Activated CD8-positive, alpha-beta memory T cell treated with anti-CD3 and anti-CD28 coated beads, Interleukin-2, amount 50 U/mL, for 1 hour (primary cell): ENCODE results near the gene TREM1.
"Not testable (repeated sequence)": the region's sequence is repeated elsewhere in the genome, so short reads cannot be mapped to it uniquely, and the experiment has no call there.

Experiments used
- DNase-seq: peaks from one replicate; pipeline ENCODE4 v3.0.0-alpha.2; 2020; ENCODE audit errors: extremely low read depth

TREM1 gene

DNA sequence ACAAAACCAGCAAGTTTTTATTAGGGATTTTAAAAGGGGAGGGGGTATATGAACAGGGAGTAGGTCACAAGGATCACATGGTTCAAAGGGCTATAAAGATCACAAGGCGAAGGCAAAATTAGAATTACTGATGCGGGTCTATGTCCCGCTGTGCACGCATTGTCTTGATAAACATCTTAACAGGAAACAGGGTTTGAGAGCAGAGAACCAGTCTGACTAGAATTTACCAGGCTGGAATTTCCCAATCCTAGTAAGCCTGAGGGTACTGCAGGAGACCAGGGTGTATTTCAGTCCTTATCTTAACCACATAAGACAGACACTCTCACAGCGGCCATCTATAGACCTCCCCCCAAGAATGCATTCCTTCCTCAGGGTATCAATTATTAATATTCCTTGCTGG is 10.8 kb upstream of the TREM1 start:
- not testable (repeated sequence) for DNase-seq

DNA sequence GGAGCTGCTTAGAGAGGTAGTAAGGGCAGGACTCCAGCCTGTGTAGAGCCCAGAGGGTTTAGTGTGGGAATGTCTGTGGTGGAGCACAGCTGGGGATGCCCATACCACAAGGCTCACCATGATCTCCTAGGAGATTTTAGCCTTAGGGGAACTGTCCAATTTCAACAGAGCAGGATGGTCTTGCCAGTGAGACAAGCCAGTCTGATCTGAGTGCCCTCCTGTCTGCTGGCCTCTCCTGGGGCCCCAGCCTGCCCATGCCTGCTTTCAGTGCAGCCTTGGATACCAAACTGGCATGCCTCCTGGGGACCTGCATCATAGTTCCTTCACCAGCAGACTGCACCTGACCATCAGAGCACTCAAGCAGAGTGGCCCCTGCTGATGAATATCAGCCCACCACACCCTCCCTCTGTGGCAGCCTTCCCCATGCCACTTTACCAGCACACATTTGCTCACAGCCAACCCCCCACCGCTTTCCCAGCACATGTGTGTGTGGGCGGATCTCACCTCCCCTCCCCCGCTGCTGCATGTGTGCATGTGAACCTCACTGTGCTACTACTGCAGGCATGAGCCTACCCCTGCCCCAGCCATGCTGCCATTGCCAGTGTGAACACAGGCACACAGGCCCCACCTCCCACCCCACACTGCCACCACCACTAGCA is 7.9 kb upstream of the TREM1 start:
- DNase-seq, result no peak

DNA sequence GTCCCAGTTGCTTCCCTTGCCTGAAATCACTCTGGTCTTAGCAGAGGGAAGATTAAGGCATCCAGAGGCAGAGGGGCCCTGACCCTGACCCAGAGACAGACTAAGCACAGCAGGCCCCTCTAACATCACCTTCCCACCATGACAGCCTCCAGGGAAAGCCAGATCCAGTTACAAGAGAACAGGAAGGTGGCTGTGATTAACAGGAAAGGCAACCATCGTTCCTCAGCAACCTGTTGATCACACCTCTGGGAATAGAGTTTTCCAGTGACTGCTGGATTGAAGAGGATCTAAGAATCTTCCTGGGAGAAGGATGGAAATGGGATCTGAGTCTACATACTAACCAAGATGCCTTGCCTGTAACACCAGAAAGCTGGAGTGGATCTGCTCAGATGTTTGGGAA is 5.2 kb upstream of the TREM1 start:
- no peak for DNase-seq

DNA sequence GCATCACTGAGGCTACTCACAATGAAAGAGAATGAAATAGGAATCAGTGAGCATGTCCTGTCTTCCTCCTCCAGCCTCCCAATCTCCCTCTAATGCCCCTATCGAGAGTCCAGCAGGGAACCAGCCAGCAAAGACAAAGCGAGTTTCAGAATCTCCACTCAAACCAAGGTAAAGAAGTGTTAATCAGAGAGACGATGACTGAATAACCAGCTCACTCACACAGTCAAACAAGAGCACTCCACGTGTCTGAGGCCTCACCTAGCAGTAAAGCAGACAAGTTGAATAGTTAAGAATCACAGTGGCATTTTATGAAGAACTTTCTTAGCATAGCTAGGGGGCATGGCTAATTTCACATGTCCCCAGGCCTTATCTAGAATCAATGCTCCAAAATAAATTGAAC is 3.3 kb upstream of the TREM1 start:
- no peak for DNase-seq

DNA sequence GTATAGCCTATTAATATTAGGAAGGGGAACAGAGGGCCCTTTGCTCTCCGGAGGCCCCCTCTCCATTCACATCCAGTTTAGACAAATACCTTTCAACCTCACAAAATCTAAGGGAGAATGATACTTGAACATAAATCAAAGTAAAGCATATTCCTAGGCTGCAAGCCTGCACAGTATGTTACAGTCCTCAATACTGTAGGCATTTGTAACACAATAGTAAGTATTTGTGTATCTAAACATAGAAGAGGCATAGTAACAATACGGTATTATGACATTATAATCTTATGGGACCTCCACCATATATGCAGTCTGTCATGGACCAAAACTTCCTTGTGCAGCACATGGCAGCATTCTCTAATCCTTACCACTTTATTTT is 2.3 kb upstream of the TREM1 start:
- DNase-seq, result no peak

DNA sequence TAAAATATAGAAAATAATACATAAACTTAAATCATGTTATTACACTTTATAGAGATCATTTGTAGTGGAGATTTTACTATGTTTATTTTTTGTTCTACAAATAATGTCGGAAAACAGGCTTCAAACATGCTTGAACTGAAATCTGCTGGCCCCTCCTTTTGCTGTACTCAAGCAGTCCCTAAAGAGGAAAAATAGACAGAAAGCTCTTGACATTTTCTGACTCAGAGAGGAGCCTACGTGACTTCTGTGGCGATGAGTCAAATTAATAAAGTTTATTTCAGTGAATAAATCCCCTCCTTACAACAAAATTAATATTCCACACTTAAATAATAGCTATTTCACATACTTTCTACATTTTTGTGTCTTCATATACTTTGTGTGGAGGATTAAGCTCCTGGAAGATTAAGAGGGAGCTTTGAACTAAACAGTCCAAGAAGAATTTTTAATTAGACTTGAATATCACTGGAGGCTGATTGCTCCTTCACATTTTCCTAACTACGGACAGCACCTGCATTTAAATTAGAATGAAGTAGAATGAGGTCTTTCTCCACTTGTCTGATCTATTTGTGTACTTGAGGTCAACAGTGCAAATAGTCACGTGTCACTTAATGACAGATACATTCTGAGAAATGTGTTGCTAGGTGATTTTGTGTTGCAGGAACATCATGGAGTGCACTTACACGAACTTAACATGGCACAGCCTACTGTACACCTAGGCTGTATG is 1.7 kb upstream of the TREM1 start:
- DNase-seq, result no peak

DNA sequence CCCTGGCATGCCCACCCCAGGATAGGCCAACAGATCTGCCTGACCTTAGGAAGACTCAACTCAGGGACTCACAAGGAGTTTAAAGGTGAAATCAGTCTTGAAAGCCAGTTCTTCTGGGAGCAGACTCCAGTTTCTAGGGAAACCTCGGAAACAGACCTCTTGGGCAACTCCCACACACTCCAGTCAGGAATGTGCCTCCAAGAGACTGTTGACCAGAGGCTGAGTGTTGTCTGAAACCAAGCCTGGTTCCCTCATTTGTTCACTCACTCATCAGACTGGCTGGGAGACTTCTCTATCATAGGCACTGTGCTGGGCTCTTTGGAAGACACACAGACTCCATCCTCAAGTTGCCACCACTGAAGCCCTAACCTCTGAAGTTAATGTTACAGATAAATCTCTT is 1.8 kb downstream of the TREM1 start:
- no peak for DNase-seq

DNA sequence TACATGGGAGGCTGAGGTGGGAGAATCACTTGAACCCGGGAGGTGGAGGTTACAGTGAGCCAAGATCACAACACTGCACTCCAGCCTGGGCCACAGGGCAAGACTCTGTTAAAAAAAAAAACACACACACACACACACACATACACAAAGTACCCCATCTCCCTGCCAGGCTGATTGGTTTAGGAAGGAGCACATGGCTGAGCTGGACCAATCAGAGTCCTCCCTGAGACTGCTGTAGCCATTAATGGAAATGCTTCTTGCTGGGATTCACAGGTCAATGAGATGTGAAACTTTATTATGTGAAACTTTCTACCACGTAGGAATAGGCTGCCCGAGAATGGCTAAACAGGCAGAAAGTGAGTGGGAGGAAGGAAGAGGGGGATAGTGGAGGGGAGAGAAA is 2.9 kb downstream of the TREM1 start:
- DNase-seq, result no peak

DNA sequence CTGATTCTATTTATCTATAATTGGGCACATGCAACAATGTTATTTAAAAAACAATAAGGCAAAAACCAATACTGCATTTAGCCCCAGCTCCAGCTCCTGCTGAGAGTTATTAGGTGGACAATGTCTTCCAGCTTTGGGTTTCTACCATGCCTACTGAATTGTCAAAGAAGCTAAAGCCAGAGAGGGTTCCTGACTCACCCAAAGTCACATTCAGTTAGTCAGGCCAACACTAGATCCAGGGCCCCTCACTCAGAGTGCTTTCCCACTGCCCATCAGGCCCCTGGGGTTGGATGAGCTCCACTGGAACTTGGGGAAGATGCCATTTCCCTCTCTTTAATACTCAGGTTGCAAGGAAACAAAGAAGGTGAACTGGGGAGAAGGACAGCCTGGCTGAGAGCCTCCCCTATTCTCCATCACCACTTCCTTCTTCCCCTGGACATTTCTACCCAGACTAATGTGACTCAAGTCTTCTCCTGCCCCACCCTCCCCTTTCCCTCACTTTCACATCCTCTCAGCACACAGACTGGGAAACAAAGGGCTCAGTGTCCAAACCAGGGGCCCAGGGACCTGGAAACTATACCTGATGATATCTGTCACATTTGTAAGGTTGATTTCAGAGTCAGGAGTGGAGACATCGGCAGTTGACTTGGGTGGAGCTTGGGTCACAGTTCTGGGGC is 6.0 kb downstream of the TREM1 start:
- no peak for DNase-seq

DNA sequence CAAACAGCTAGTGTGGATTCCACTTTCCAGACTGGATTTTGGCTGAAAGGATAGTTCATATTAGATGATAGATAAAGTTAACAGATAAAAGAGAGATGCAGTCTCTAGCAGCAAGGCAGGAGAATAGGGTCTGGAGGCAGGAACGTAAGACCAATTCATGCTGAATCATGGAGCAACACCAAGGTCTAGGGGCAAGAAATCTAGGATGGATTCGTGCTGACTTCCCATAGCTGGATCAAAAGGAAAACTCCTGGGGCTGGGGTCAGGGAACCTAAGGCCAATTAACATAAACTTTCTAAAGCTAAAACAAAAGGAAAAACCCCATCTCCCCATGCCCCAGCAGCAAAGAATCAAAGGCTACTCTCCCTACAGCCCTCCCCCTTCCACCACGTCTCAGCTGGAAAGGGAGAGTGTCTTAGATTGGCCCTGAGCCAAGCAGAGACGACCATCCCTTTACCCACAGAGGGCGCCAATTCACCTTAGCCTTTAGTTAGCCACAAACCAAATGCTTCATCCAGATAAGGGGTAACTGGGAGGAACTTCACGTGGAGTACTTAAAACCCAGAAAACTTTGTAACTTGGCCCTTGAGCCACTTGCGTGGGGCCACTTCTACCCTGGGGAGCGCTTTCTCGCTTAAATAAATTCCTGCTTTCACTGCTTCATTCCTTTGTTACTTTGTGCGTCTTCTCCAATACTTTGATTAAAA is 7.6 kb downstream of the TREM1 start:
- DNase-seq, result peak; percentile 44

DNA sequence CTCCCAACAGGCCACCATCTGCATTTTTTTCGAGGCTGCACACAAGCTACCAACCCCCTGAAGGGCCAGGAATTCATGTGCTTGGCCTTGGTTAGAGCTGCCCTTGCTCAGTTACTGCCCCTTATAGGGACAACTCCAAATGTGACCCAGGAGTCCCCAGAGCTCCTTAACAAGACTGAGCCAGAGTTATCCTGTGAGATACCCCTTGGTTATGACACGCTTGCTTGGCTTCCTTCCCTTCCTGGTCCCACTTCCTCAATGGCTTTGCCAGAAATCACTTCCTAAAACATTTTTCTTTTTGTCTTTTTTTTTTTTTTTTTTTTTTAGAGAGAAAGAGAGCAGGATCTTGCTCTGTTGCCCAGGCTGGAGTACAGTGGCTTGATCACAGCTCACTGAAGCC is 8.9 kb downstream of the TREM1 start:
- DNase-seq, result no peak

DNA sequence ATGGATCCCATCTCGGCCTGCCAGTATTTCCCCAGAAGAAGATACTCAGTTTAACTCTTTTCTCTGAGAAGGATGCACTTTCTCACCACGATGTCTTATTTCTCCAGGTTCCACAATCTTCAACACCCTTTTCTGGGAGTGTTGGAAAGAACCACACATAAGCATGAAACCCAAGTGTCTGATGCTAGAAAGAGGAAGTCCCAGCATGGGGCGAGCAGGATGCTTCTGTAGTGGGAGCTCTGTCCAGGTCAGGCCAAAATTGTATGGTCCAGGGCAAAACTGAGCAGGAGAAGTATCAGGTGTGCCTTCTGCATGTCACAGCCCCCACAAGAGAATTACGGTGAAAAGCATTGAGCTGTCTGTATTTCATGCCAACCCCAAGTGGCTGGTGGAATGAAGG is 11.0 kb downstream of the TREM1 start:
- DNase-seq, result no peak

DNA sequence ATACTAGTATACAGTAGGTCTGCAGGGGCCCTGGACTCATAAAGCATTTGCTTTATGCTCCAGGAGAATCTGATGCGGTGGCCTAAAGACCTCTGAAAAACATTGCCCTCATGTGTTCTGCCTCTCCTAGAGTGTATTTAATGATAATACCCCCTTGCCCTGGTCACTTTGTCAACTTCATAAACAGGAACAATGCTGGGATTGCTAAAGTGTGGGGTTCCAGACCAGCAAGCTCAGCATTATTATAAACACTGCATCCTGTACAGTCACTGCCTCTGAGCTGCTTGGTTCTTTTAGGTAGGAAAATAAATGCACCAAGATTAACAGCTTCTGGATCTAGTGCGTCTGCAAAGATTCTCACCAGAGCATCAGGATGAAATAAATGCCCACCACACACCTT is 12.2 kb downstream of the TREM1 start:
- DNase-seq, result no peak

DNA sequence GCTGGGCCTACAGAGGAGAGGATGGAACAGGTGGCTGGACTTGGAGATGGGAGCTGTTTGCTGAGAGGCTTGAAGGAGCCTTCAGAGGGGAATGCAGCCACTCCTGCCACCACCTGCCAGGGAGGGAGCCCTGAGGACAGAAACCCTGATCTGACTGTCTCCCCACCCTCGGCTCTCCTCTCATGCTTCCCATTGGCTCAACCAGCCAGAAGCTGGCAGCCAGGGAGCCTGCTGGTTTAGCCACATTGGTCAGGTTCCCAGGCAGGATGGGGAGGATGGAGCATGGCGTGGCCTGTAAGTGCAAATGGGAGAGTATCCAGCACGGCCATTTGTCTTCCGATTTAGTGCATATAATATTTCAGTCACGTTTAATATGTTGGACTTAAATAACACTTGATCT is 12.8 kb downstream of the TREM1 start:
- DNase-seq, result no peak

DNA sequence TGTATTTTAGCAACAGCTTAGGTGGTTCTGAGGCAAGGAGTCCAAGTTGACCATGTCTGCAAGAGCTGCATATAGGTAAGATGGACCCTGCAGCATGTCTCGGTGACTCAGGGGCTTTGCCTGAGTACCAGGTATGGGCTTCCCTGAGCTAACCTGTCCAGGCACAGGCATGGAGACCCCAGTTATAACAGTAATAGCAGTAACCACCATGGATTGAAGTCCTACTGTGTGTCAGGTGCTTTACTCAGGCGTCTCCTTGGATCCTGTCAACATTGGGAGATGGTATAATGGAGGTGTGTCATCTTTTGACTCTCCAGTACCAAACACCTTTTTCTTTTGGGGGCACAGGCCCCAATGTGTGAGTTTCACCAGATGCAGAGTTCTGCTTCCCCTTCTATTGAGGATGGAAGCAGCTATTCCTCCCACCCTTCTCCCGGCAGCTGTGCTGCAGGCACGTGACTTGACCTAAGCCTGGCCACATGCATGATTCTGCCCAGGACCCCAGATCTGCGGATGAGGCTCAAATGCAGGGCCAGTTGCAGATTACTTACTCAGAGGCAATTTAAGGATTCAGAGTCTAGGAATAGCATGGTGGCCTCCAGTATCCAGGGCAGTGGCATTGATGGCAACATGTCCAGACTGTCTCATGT is 13.8 kb downstream of the TREM1 start:
- DNase-seq, result no peak

DNA sequence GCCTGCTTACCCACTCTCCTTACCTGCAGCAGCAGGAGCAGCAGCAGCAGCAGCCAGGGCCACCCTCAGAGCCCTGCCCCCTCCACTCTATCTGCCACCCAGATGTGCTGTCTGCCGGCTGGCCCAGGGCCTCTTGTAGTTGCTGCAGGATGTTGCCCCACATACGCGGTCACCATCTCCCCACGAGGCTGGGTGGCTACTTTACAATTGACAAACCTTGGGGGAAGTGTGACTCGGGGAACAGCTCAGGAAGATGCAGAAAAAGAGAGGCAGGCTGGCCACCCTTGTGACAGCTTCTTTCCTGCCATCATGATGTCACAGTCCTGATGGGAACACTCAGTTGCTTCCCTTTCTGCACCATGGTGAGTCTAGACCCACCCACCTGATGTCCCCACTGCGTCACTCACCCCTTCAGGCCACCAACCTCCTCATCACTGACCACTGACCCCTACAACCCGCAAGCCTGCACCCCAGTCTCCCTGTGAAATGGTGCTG is 14.5 kb downstream of the TREM1 start:
- no peak for DNase-seq

DNA sequence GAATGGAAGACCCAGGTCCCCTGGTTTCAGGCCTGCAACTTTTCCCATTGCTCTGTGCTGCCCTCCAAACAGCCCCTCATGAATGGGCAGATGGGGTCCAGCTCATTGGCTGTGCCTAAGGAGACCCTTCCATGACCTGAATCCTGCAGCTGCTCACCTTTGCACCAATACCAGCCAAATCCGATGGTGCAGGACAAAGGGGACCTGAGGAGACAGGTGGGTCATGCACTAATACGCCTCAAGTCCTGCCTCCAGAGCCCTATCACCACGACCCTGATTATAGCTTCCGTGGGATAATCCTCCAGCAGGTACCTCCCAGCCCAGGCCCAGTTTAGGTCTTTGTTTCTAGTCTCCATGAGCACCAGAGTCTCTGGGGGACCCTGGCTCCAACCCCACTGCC is 16.8 kb downstream of the TREM1 start:
- no peak for DNase-seq

DNA sequence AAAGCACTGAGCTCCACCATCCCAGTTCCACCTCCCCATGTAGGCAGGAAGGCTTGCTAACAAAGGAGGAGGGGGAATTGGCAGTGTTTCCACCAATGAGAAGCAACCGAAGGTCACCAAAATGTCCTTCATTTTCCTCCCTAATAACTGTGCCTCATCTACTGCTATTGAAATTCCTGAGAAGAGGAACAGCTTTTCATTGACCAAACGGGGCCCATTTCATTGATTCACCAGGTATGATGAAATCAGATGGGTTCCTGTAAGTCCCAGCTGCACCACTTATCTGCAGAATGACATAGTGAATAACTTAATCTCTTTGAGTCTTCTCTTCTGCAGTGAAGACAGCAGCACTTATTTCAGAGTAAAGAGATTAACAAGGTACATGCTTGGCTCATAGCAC is 17.3 kb downstream of the TREM1 start:
- DNase-seq, result no peak

DNA sequence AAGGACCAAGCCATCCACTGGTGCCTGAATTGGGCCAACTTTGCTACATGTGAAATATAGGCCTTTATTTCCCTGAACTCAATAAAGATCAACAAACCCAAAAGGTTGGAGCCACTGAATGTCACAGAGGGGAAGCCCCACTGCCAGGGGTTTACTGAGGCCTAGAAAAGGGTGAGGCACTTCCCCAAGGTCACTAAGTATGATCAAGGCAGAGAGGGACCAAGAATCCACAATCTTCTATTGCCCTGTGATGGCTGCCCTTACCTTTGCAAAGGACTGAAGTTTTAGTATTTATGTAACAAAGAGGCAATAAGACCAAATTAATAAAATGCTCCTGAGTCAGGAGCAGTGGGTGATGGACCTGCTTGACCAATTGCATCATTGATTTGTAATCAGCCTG is 18.0 kb downstream of the TREM1 start:
- DNase-seq, result no peak

DNA sequence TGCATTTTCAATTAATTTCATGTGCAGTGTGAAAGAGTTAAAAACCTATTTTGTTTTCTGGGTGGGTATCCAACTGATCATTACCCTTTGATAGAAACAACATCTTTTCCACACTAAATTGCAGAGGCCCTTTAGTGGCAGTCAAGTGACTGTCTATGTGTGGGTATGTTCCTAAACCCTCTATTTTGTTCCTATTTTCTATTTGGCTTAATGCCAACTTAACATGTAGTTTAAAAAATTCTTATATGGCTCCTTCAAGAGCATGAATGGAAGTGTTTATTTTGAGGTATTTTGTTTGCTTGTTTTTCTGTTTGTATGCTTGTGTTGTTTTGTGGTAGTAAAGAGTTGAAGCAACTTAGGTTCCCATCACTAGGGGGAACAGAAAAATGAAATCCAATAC is 19.9 kb downstream of the TREM1 start:
- DNase-seq, result no peak

DNA sequence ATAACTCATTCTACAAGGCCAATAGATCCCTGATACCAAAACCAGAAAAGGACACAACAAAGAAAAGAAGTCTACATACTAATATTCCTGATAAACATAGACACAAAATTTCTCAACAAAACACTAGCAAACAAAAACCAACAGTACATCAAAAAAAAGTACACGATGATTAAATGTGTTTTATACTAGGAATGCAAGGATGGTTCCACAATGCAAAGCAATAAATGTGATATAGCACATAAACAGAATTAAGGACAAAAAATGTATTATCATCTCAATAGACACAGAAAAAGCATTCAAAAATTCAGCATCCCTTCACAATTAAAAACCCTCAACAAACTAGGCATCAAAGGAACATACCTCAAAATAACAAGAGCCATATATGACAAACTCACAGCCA is 23.2 kb downstream of the TREM1 start:
- no peak for DNase-seq

DNA sequence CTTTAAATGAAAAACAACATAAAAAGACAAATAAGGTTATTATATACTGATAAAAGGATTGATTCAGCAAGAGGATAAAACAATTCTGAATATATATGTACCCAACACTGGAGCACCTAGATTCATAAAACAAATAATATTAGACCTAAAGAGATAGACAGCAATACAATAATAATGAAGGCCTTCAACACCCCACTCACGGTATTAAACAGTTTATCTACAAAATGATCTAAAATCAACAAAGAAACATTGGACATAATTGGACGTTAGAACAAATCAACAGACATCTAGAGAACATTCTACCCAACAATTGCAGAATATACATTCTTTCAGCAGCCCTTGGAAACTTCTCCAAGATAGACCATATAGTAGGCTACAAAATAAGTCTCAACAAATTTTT is 24.1 kb downstream of the TREM1 start:
- DNase-seq, result no peak
